NOMO-1 treated with dmso at 0.1 percent for 144 hours (cell line): ENCODE measurements around the gene LYL1.

Experiments
- DNase-seq: peaks from one replicate; lab custom pipeline; 2025; ENCODE audit not compliant: unreplicated experiment; lab: John Stamatoyannopoulos, UW

Gene LYL1

DNA sequence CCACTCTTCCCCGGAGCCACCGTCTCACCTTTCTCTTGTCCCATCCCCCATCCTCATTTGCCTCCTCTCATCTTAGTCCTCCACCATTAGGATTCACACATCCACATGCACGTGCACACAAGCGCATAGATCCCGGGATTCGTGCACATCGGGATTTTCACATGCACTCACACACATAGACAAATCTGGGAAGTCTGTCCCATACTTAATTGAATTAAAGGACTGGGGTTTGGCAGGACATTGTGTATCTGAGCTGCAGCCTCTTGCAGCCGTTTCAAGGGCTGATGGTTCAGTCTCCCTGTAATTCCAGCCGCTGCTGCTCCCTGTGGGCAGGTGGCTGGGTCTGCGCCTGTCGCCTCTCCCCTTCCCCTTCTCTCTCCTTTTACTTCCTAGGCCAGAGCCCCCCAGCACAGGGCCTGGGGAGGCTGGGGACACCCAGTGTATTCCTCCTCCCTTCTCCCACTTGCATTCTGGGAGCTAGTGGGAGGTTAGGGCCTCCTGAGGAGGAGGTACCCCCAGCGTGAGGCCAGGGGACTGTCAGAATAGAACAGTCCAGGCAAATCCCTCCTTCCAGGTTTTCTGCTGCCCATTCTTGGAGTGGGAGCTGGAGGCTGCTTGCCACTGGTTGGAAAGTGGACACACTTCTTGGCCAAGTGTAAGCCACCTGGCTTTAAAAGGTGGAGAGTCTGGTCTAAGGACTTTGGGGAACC lies 43.6 kb downstream of the LYL1 start:
- DNase-seq = no peak

DNA sequence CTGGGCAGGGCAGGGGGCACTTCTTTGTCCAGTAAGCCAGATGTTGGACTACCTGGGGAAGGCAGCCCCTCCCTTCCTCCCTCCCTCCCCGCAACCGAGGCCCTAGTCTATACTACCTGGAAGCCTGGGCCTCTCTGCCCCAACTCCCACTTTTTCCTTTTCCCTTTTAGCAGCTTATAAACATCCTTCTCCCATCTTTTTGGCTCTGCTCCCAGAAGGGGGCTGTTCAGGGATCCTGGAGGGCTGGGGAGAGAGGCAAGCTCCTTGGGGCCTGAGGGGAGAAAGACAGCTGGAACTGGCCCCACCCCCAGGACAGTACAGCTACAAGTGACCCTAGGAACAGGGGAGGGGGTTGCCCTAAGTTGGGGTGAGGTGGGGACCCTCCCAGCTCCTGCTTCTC lies 44.9 kb downstream of the LYL1 start:
- no peak for DNase-seq

DNA sequence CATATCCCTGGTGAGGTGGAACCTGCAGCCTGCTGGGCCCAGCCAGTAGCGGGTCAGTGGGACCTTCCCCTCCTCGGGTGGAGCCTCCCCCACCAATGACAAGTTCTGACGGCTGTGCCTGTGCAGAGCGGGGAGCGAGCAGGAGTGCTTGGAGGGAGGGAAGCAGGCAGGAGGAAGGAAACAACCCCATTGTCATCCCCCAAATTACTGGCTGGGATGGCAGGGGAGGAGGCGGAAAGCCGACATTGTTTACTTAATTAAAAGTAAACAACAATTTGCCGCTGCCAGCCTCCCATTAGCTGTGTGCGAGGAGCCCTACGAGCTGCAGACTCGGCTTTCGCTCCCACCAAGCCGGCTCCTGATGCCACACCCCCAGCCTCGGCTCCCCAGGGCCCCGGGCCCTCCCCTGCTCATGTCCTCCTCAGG lies 45.5 kb downstream of the LYL1 start:
- DNase-seq = no peak

DNA sequence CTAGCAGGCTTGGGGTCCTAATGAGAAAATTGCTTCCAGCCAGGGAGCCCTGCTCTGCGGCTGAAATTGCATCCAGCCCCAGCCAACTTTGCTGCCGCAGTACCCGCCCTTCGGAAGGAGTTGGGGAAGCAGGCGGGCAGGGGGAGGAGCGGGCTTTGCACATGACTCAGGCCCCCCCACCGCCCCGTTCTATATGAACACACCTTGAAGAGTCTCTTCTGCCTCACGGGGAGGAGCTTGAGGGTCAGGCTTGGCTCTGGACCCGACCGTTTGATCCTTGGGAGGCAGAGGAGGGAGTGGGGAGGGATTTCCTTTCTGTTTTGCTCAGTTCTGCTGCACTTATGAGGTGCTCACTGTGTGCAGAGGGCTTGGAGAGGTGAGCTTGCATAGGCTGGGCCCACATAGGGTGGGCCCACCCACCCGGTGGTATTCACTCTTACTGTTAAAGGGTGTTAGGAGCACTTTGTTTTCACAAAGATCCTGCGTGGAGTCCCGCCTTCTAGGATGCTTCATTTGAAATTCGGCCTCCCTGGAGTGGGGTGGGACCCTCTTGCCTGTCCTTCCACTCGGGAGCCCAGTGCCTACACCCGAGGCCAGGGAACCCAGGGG lies 46.5 kb downstream of the LYL1 start:
- no peak for DNase-seq

DNA sequence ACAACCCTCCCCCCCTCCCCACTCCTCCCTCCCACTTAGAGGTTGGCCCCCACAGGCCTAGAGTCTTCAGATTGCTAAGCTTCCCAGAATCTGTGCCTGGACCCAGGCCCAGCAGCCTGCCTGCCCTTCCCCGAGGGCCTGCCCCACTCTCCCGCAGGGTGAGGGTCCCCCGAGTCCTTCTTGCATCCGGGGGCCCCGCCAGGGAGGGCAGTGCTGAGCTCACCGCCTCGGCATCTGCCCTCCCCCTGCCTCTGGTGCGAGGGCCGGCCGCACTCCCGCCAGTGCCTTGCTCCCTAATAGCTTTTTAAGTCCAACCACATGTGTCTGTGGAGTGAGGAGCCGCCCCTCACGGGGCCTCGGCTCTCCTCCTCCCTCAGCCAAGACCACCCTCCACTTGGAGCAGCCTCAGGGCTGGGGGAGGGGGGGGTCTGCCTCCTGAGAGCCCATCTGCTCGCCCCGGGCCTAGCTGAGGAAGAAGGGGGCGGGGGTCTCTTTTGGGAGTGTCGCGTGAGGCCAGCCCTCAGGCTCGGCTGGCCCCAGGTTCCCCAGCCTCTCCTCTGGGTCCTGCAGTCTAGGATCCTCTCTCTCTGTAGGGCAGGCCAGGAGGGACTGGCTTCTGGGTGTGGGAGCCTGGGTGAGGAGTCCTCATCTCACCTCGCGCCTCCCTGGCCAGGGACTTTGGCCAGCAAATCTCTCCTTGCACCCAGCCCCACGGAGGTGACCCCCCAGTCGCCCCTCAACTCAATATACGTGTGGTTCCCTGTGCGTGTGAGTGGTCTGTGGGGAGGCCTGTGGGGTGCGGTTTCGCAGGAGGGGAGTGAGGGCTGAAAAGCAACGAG lies 47.2 kb downstream of the LYL1 start:
- no peak for DNase-seq

DNA sequence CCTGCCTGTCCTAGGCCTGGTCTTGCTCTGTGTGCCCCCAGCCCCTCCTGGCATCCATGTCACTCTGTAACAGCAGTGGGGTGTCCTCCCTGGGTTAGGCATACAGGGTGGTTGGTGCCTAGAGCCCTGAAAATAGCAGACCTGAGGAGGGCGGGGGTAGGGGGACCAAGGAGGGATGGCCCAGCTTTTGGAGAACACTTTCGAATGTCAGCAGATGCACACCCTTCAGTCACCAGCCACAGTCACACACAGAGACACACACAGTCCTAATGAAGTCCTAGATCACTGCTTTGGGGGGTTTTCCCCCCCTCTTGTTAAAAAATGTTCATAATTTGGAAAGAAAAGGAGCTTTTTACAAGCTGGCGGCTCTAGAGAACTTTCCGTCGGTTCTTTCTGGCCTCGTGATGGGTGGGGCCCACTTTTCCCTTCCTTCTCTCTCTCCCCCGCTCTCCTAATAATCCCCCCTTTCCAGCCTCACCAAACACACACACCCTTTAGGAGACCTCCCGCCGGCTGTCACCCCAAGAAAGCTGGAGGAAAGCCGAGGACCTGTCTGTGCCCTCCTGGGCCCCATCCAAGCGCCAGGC lies 47.9 kb downstream of the LYL1 start:
- DNase-seq = no peak

DNA sequence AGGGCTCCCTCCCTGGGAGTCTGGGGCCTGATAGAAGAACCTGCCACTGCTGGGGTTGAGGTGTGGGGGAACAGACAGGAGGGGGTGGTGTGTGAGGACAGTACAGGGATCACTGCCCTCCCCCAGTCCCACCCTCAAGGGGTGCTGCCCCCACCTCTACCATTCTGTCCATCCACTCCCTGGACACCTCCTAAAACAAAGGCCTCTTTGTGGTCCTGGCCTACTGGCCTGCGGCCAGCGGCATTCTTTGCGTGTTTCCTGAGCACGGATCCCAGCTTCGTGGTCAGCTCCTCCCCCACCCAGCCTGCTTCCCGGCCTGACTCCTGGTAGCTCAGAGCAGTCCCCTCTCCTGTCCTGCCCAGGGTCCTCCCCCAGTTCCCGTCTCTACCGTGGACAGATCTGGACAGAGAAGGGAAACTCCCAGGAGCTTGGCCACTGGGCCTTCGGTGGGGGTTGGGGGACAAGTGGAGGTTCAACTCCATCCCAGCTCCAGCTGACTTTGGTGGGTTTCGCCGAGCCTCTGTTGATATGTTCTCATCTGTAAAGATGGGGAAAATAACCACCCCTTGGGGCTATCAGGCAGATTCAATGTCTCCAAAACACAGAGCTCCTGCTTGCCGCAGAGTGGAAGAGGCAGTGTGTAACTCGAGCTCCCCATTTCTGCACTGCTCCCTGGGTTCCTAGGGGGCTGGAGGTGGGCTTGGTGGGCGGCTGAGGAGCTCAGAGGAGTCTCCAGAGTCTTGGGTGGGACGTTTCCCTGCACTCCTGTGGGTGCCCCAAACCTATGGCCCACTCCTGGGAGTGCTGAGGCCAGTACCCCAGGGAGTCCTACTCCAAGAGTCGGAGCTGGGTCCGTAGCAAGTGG lies 48.7 kb downstream of the LYL1 start:
- no peak for DNase-seq

DNA sequence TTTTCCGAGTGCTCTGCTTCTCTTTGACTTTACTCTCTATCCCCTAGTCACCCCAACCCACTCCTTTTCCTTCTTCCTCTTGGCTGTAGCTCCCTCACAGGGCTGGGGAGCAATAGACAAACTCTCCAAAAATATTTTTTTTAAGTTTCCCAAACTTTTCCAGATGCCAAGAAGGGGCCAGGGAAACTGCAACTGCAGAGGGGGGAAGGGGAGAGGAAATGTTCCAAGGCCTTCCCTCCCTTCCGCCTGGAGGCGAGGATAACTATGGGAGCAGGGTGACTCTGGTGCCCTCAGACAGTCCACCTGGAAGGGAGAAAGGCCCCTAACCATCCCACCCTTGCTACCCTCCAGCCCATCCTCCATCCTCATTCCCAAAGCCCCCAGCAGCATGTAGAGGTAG lies 49.4 kb downstream of the LYL1 start:
- DNase-seq = no peak

DNA sequence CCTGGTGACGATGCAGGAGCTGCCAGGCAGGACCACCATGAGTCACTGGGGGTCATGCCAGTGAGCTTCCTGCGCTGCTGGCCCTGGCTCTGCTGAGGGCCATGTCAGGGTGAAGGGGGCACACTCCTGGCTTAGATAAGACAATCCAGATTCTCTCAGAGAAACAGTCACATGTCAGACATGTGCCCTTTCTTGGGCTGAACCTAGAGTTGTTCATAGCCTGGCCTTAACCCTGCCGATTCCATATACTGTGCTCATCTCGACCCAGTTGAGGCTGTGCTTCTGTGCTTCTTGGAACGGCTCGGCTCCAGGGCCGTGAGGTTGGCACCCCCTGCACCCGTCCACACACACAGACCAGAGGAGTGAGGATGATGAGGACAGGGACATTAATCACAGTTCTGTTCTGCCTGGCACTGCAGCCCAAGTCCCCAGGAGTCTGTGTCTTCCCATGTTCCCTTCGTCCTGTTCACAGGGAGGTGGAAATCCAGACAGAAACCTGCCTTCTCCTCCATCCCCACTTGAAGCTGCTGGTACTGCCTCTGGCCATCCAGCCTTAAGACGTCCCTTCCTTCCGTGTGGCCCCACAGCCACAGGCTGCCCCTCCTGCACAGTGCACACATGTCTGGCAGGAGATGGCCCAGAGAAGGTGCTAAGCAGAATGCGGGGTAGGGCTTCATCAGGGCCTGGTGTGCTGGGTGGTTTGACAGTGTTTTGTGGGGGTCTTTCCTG lies 50.0 kb downstream of the LYL1 start:
- DNase-seq = no peak

DNA sequence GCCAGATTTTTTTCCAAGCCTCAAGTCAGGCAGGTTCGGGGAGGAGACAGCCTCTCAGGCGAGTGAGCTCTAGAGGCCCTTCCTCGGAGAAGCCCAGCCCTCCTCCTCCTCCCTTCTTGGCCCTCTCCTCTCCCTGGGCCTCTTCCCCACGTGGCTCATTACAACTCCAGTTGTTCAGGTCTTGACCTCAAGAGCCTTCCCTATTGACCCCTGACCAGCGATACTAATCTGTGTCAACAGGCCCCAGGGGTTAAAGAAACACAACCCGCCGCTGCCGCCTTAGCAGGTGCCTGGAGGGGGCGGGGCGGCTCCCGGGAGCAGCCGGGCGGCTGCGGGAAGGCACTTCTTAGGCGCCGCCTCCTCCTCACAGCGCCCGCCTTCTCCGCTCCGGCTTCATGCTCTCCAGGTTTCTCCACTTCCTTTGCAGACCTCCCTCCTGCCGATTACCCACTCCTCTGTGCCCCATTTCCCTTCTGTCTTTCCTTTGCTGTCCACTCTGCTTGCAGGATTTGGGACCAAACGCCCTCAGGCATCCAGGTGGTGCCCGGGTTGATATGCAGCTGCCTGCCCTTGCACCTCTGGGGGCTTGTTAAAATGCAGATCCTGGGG lies 51.0 kb downstream of the LYL1 start:
- no peak for DNase-seq

DNA sequence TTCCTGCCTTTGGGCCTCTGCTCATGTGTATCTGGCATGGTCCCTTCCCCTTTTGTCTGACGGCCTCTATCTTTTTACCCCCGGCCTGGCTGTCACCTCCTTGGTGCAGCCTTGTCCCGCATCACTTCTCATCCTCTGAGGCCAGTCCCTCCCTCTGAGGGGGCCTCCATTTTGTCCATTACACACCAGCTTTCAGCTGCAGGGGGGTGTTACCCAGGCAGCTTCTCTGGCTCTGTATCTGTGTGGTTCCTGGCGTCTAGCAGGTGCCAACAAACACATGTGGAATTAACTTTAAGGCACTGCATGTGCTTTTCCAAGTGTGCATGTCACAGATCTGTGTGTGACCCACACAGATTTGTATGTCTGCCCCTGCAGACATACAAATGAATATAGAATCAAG lies 52.4 kb downstream of the LYL1 start:
- no peak for DNase-seq
